ENCODE results near the gene CAMK1. TPM values are rescaled to one million over a fixed set of nuclear protein-coding genes. Genes with fewer than 3 reads are reported as not detected.

CAMK1 gene
- total RNA-seq, 2 experiments from 2014 or later = 0.74 to 1.1 TPM

DNA sequence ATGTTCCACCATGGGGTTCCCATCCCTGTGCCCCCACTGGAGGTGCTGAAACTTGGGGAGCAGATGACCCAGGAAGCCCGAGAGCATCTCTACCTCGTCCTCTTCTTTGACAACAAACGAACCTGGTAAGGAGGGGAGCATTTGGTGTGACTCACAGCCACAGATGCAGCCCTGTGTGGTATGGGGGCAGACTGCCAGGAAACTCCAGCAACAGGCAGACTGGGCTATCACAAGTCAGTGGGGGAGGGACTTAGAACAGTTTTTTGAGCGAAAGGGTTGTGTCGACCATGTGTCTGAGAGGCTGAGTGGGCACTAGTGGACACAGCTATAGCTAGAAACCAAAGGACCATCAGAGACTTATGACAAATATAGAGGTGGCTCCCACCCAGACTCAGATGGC, 23.4 kb downstream of the CAMK1 start:
- Histone ChIP-seq H3K4me3 (ENCODE audit: low read length) (no peak overlapping the region), H3K9me3 (ENCODE audit: control insufficient read depth in 1 of 2, insufficient read depth in 1 of 2, low read length in 2 of 2) (no peaks in the 10 kb centered on the region), H3K4me1 (ENCODE audit: insufficient read depth, low read length) (peaks cover 20% of the 10 kb centered on the region), H3K36me3 (ENCODE audit: insufficient read depth, low read length) (peaks cover 71% of the 10 kb centered on the region), H3K27ac (ENCODE audit: low read depth in 1 of 2, low read length in 2 of 2) (no peak overlapping the region), H3K27me3 (ENCODE audit: control insufficient read depth in 1 of 2, insufficient read depth in 2 of 2, low read length in 2 of 2) (no peaks in the 10 kb centered on the region)
- no peak for ATAC-seq (ENCODE audit: poor library complexity)
- CTCF ChIA-PET = no interaction called here
- Mint-ChIP-seq H3K4me1 (ENCODE audit: low read depth) (peaks cover 24% of the 10 kb centered on the region), H3K4me3 (no peak overlapping the region), H3K27me3 (no peaks in the 10 kb centered on the region), H3K9me3 (no peaks in the 10 kb centered on the region), H3K36me3 (ENCODE audit: low read depth) (peaks cover 89% of the 10 kb centered on the region), H3K27ac (no peak overlapping the region)
- intact Hi-C loops (cut with DNase I, micrococcal nuclease) = loop anchor here in 1 of 2 experiments (5.0 kb wide), 3 partner anchors 61 to 146 kb away; partner anchors contain the start of gene JAGN1
- no peak for DNase-seq
- TF ChIP-seq, protein P1, sequence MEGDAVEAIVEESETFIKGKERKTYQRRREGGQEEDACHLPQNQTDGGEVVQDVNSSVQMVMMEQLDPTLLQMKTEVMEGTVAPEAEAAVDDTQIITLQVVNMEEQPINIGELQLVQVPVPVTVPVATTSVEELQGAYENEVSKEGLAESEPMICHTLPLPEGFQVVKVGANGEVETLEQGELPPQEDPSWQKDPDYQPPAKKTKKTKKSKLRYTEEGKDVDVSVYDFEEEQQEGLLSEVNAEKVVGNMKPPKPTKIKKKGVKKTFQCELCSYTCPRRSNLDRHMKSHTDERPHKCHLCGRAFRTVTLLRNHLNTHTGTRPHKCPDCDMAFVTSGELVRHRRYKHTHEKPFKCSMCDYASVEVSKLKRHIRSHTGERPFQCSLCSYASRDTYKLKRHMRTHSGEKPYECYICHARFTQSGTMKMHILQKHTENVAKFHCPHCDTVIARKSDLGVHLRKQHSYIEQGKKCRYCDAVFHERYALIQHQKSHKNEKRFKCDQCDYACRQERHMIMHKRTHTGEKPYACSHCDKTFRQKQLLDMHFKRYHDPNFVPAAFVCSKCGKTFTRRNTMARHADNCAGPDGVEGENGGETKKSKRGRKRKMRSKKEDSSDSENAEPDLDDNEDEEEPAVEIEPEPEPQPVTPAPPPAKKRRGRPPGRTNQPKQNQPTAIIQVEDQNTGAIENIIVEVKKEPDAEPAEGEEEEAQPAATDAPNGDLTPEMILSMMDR (IDR thresholded peaks at IDR 0.05) = no peak
- POLR2A ChIA-PET = no interaction called here

DNA sequence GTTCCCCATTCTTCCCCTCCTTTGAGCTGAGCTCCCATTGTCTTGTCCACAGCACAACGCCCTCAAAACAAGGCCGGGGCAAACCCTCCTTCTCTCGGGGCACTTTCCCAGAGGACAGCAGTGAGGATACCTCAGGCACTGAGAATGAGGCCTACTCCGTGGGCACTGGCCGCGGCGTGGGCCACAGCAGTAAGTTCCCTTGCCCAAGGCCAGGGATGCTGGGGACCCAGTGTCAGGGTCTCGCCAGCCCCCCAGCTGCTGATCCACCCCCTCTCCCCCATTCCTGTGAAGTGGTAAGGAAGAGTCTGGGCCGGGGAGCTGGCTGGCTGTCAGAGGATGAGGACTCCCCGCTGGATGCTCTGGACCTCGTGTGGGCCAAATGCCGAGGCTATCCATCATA, 24.2 kb downstream of the CAMK1 start:
- Histone ChIP-seq H3K9me3 (ENCODE audit: control insufficient read depth in 1 of 2, insufficient read depth in 1 of 2, low read length in 2 of 2) (no peaks in the 10 kb centered on the region), H3K27ac (ENCODE audit: low read depth in 1 of 2, low read length in 2 of 2) (no peak overlapping the region), H3K4me1 (ENCODE audit: insufficient read depth, low read length) (peaks cover 12% of the 10 kb centered on the region), H3K27me3 (ENCODE audit: control insufficient read depth in 1 of 2, insufficient read depth in 2 of 2, low read length in 2 of 2) (no peaks in the 10 kb centered on the region), H3K36me3 (ENCODE audit: insufficient read depth, low read length) (peaks cover 80% of the 10 kb centered on the region), H3K4me3 (ENCODE audit: low read length) (no peak overlapping the region)
- Mint-ChIP-seq H3K4me1 (ENCODE audit: low read depth) (peaks cover 16% of the 10 kb centered on the region), H3K9me3 (no peaks in the 10 kb centered on the region), H3K4me3 (no peak overlapping the region), H3K27me3 (no peaks in the 10 kb centered on the region), H3K36me3 (ENCODE audit: low read depth) (peaks cover 92% of the 10 kb centered on the region), H3K27ac (no peak overlapping the region)
- CTCF ChIA-PET = interaction anchor here (0.5 kb wide), 1 partner anchor 1591 kb away, joined by 5 read pairs; no protein-coding TSS in a partner anchor
- TF ChIP-seq, protein P1 (IDR thresholded peaks at IDR 0.05) = no peak
- DNase-seq (no peak), ATAC-seq (ENCODE audit: poor library complexity) (no peak)
- POLR2A ChIA-PET = no interaction called here
- intact Hi-C loops (cut with DNase I, micrococcal nuclease) = loop anchor here in 1 of 2 experiments (5.0 kb wide), 3 partner anchors 62 to 147 kb away; partner anchors contain the start of gene JAGN1

DNA sequence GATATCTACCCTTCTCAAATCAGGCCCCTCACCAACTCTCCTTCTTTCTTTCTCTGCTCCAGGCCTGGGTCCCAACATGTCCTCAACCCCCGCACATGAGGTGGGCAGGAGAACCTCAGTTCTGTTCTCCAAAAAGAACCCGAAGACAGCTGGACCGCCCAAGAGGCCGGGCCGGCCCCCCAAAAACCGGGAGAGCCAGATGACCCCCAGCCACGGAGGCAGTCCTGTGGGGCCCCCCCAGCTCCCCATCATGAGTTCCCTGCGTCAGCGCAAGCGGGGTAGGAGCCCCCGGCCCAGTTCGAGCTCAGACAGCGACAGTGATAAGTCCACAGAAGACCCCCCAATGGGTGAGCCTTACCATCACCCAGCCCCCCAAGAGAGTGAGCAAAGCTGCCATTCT, 25.6 kb downstream of the CAMK1 start:
- no peak overlapping the region for H3K27ac Mint-ChIP-seq
- TF ChIP-seq, protein P1 (IDR thresholded peaks at IDR 0.05) = no peak
- H3K9me3 Mint-ChIP-seq = no peaks in the 10 kb centered on the region
- no peak for DNase-seq
- Histone ChIP-seq H3K4me3 (ENCODE audit: low read length) (no peak overlapping the region), H3K36me3 (ENCODE audit: insufficient read depth, low read length) (peaks cover 93% of the 10 kb centered on the region), H3K27ac (ENCODE audit: low read depth in 1 of 2, low read length in 2 of 2) (no peak overlapping the region), H3K4me1 (ENCODE audit: insufficient read depth, low read length) (peaks cover 3% of the 10 kb centered on the region), H3K27me3 (ENCODE audit: control insufficient read depth in 1 of 2, insufficient read depth in 2 of 2, low read length in 2 of 2) (no peaks in the 10 kb centered on the region), H3K9me3 (ENCODE audit: control insufficient read depth in 1 of 2, insufficient read depth in 1 of 2, low read length in 2 of 2) (no peaks in the 10 kb centered on the region)
- H3K27me3 Mint-ChIP-seq = no peaks in the 10 kb centered on the region
- intact Hi-C loops (cut with DNase I, micrococcal nuclease) = no loop called here
- POLR2A ChIA-PET = interaction anchor here (0.9 to 3.3 kb wide), 2 partner anchors 12 to 95 kb away, joined by 4 to 16 read pairs; partner anchors contain the start of genes BRPF1 and MTMR14
- peaks cover 92% of the 10 kb centered on the region for H3K36me3 Mint-ChIP-seq (ENCODE audit: low read depth)
- CTCF ChIA-PET = no interaction called here
- H3K4me1 Mint-ChIP-seq (ENCODE audit: low read depth) = peaks cover 2% of the 10 kb centered on the region
- H3K4me3 Mint-ChIP-seq = no peak overlapping the region
- ATAC-seq (ENCODE audit: poor library complexity) = no peak

Measured in CD4-positive, alpha-beta T cell (primary cell).